Fibroblast of mammary gland (primary cell): Measurements from ENCODE around the gene ARHGAP28.

Experiments
- DNase-seq: peaks from one replicate; pipeline ENCODE4 v3.0.0-alpha.2; 2010; ENCODE audit warnings: low read depth
- H3K4me3 ChIP-seq: 2 replicates; pipeline ENCODE4 v1.5.1; 2011; ENCODE audit warnings: low read depth, mild to moderate bottlenecking, low read length, moderate library complexity; ENCODE audit not compliant: control insufficient read depth
- TF ChIP-seq, protein P1 (sequence below): conservative IDR thresholded peaks from 2 replicates; pipeline ENCODE4 v1.5.1; 2011; ENCODE audit warnings: low read depth, low read length, inconsistent platforms; ENCODE audit not compliant: control insufficient read depth, insufficient read depth

Gene ARHGAP28

DNA sequence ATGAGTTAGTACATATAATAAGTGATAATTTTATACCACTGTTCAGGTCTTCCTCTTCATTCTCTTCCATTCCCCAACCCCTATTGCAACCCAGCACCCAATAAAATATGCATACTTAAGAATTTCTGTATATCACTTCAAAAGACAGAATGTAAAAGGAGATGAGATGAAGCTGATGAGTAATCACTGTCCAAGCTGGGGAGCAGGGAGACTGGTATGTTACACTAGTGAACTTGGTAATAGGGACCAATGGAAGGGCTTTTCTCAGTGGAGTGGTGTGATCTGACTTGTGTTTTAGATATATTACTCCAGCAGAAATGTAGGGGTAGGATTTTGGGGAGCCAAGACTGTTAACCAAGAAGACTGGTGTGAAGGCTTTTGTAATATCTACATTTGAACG lies 18.0 kb upstream of the ARHGAP28 start:
- TF ChIP-seq, protein P1, sequence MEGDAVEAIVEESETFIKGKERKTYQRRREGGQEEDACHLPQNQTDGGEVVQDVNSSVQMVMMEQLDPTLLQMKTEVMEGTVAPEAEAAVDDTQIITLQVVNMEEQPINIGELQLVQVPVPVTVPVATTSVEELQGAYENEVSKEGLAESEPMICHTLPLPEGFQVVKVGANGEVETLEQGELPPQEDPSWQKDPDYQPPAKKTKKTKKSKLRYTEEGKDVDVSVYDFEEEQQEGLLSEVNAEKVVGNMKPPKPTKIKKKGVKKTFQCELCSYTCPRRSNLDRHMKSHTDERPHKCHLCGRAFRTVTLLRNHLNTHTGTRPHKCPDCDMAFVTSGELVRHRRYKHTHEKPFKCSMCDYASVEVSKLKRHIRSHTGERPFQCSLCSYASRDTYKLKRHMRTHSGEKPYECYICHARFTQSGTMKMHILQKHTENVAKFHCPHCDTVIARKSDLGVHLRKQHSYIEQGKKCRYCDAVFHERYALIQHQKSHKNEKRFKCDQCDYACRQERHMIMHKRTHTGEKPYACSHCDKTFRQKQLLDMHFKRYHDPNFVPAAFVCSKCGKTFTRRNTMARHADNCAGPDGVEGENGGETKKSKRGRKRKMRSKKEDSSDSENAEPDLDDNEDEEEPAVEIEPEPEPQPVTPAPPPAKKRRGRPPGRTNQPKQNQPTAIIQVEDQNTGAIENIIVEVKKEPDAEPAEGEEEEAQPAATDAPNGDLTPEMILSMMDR: no peak
- DNase-seq: no peak
- H3K4me3 ChIP-seq: no peak overlapping the region

DNA sequence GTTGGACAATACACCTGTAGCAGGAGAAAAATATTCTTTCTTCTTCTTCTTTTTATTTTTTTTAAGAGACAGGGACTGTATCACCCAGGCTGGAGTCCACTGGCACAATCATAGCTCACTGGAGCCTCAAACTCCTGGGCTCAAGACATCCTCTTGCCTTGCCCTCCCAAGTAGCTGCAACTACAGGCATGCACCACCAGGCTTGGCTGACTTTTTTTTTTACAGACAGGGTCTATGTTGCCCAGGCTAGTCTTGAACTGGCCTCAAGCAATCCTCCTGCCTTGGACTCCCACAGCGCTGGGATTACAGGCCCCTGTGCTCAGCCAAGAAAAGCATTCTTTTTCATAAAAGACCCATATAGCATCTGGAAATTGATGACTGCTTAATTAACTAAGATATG lies 17.1 kb upstream of the ARHGAP28 start:
- TF ChIP-seq, protein P1: no peak
- no peak overlapping the region for H3K4me3 ChIP-seq
- DNase-seq: no peak

DNA sequence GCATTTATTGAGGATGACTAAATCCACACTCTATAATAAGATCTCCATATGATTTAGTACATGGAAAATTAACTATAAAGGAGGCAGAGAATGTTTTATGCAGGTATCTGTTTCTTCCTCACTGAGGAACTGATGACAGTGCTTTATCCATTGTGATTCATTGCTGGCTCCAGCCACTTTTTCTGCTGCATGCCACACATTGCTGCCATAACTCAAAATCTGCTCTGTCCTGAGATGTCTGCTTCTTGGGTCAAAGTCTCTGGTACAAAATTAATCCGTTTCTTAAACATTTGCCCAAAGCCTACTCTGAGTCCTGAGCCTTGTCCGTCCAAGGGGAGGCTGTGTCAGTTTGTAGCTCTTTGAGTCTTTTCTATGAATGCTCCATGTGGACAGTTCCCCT lies 15.5 kb upstream of the ARHGAP28 start:
- no peak for DNase-seq
- TF ChIP-seq, protein P1: no peak
- H3K4me3 ChIP-seq: no peak overlapping the region

DNA sequence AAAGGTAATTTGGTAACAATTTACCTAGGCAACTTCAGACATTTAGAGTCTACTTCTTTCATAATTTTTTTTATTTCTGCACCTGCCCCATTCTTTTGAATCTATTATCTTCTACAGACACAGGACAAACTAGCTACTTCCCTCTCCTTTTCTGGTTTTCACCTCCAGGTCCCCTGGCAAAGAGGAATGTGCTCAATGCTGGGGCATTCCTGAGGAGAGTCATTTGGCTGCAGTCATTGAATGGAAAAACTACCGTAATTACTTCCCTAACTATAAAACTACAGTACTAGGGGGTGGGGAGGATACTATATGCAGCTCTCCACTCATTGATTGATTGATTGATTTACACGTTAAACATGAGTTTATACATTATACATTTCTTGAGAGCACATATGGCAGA lies 11.2 kb upstream of the ARHGAP28 start:
- H3K4me3 ChIP-seq: no peak overlapping the region
- TF ChIP-seq, protein P1: no peak
- no peak for DNase-seq

DNA sequence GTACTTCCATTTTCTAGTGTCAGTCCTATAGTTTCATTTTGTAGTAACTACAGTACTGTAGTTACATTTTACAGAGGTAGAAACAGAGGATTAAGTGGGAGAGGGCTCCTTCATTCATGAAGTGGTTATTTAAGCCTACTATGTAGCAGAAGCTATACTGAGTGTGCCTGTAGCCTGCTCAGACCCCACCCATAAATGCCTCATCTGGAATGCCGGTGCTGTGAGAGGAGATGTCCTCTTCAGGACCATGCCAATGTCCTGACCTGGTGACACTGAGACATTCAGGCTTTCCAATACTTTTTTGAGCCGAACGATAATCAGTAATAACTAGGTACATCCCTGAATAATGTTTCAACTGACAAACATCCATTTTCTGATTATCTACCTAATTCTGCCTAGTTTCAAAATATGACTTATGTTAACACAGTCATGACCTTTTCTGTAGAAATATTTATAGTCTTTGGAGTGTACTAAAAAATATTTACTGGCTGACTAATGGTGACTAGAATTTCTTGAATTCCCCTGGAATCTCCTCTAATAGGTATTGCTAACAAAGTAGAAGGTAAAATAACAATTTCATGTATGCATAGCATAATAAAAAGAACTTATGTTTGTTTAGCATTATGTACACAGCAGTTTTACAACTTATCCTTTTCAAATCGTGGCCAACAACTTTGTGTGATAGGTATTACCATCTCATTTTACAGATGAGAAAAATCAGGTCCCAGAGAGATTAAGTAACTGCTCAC lies 10.2 kb upstream of the ARHGAP28 start:
- TF ChIP-seq, protein P1: no peak
- no peak for DNase-seq
- no peak overlapping the region for H3K4me3 ChIP-seq

DNA sequence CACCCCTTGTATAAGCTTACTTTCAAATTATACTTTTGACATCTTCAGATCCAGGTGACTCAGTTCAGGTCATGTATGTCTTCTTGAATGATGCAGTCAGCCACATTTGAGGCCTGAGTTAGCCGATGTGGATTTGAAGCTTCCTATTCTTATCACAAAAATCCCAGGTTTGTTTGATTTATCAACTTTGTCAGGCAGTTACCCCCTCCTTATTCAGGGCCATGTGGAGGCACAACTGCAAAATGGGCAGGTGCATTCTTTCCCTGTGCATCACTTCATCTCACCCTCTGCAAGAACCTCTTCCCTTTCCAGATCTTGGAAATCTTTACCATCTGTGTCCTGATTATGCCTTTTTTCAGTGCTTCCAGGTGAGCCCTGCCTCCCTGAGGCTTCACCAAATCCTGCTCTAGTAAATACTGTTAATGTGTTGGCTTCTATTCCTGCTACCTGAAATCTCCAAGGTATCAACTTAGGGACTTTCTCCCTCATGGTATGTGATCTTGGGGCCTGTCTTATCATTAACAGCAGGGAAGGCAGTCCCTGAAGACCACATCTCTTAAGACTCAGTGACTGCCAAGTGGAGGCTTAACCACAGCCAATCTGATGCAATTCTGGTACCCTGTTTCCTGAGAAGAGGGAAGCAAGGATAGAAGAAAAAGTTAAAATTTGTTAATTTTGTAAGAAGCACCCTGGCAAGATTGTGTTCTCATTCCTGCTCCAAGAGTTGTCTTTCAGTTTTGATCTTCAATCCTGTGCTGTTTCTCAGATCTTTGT lies 9.4 kb upstream of the ARHGAP28 start:
- H3K4me3 ChIP-seq: no peak overlapping the region
- no peak for DNase-seq
- TF ChIP-seq, protein P1: no peak
